HCT116 (cell line): Measurements from ENCODE around the gene SEPTIN8. TPM values are rescaled to one million over a fixed set of nuclear protein-coding genes. Genes with fewer than 3 reads are reported as not detected.

Experiments used
- ATAC-seq: fragments of 200-7000 bp; cut with Tn5 transposase; 2 replicates; pipeline ENCODE4 v1.9.1; 2020; ENCODE audit warnings: mild to moderate bottlenecking, moderate library complexity
- BruUV-seq: library from RNA; stranded (reverse); fragments of 400-500 nt; replicated peaks from 2 replicates; lab custom pipeline; 2021; lab: Mats Ljungman, UMichigan
- CTCF ChIA-PET: fragments of 300-600 bp; sonication (Branson Sonifier 250); formaldehyde crosslinking; loops from one replicate; lab custom pipeline; 2021; ENCODE audit warnings: antibody characterized with exemption; lab: Charles Lee
- POLR2A ChIA-PET: fragments of 300-600, 350-600 bp; sonication (Branson Sonifier 250); formaldehyde crosslinking; loops from one replicate; lab custom pipeline; 2021; ENCODE audit warnings: antibody characterized with exemption; lab: Charles Lee
- RAD21 ChIA-PET, 2 experiments: fragments of 300-600 bp; sonication (Branson Sonifier 250); formaldehyde crosslinking; loops; one replicate each; lab custom pipeline; 2023; ENCODE audit warnings: low total read pairs in 2 of 2; ENCODE audit not compliant: uncharacterized antibody in 2 of 2, unreplicated experiment in 2 of 2, low non-redundant PET in 1 of 2; lab: Charles Lee
- DNase-seq: peaks from one replicate; pipeline ENCODE4 v3.0.0-alpha.2; 2010; ENCODE audit warnings: low read depth, low spot score
- H2AFZ ChIP-seq: fragments of 200-600 bp; shearing (Covaris generic), sonication (generic); 2 replicates; pipeline ENCODE4 v1.6.1; 2017; ENCODE audit warnings: low read depth, mixed run types, mixed read lengths, antibody characterized with exemption, low read length; ENCODE audit not compliant: poor library complexity, severe bottlenecking
- H3K27ac ChIP-seq: 2 replicates; pipeline ENCODE4 v1.5.1; 2012; ENCODE audit warnings: low read depth, low read length
- H3K27me3 ChIP-seq: fragments of 200-600 bp; sonication (generic); 2 replicates; pipeline ENCODE4 v1.6.1; 2016; ENCODE audit warnings: mixed run types, low read length, mixed read lengths; ENCODE audit not compliant: insufficient read depth
- H3K36me3 ChIP-seq, 2 experiments: fragments of 200-500 bp in 1 of 2; fragments of 200-600 bp in 1 of 2; sonication (Bioruptor generic) in 1 of 2; sonication (generic) in 1 of 2; 2 replicates each; pipeline versions ENCODE4 v1.5.1 to v1.6.1; 2014 to 2016; ENCODE audit warnings: low read length in 2 of 2, inconsistent platforms in 1 of 2, mixed read lengths in 1 of 2, mixed run types in 1 of 2; ENCODE audit not compliant: insufficient read depth in 2 of 2, control insufficient read depth in 1 of 2
- H3K4me1 ChIP-seq, 2 experiments: fragments of 200-600 bp in 1 of 2; sonication (generic) in 1 of 2; 2 replicates each; pipeline versions ENCODE4 v1.5.1 to v1.6.1; 2012 to 2017; ENCODE audit warnings: low read length in 2 of 2, inconsistent platforms in 1 of 2, mild to moderate bottlenecking in 1 of 2, mixed read lengths in 1 of 2, mixed run types in 1 of 2, moderate library complexity in 1 of 2; ENCODE audit not compliant: insufficient read depth in 2 of 2, control insufficient read depth in 1 of 2
- H3K4me2 ChIP-seq: fragments of 200-600 bp; sonication (generic); 2 replicates; pipeline ENCODE4 v1.6.1; 2017; ENCODE audit warnings: mixed run types, low read length, mixed read lengths
- H3K4me3 ChIP-seq, 2 experiments: fragments of 200-600 bp in 1 of 2; sonication (generic) in 1 of 2; replicated peaks in 1 of 2; 2 replicates each; pipeline ENCODE4 v1.5.1; 2011 to 2016; ENCODE audit warnings: low read length in 2 of 2, control low read depth in 1 of 2, low read depth in 1 of 2, mild to moderate bottlenecking in 1 of 2, mixed read lengths in 1 of 2, mixed run types in 1 of 2
- H3K79me2 ChIP-seq: fragments of 200-600 bp; sonication (generic); 2 replicates; pipeline ENCODE4 v1.6.1; 2017; ENCODE audit warnings: mild to moderate bottlenecking, mixed run types, low read length, moderate library complexity, mixed read lengths; ENCODE audit not compliant: insufficient read depth
- H3K9ac ChIP-seq: fragments of 200-600 bp; sonication (generic); 2 replicates; pipeline ENCODE4 v1.6.1; 2016; ENCODE audit warnings: low read length, mixed read lengths
- H3K9me2 ChIP-seq: fragments of 200-600 bp; sonication (generic), shearing (Covaris generic); 2 replicates; pipeline ENCODE4 v1.6.1; 2017; ENCODE audit warnings: mixed run types, mild to moderate bottlenecking, moderate library complexity; ENCODE audit not compliant: insufficient read depth
- H3K9me3 ChIP-seq, 2 experiments: fragments of 200-500 bp in 1 of 2; fragments of 200-600 bp in 1 of 2; sonication (Bioruptor generic) in 1 of 2; sonication (generic) in 1 of 2; 2 replicates each; pipeline ENCODE4 v1.6.1; 2014 to 2017; ENCODE audit warnings: low read length in 2 of 2, mixed read lengths in 2 of 2, inconsistent platforms in 1 of 2, low read depth in 1 of 2, mild to moderate bottlenecking in 1 of 2, mixed run types in 1 of 2, moderate library complexity in 1 of 2; ENCODE audit not compliant: control insufficient read depth in 1 of 2, insufficient read depth in 1 of 2
- H4K20me1 ChIP-seq: fragments of 200-600 bp; sonication (generic), shearing (Covaris generic); 2 replicates; pipeline ENCODE4 v1.6.1; 2017; ENCODE audit warnings: mixed run types, mild to moderate bottlenecking, moderate library complexity; ENCODE audit not compliant: insufficient read depth
- ATF3 ChIP-seq: IDR thresholded peaks from 2 replicates; pipeline ENCODE4 v1.6.1; 2012
- CEBPB ChIP-seq: IDR thresholded peaks from 2 replicates; pipeline ENCODE4 v1.6.1; 2012; ENCODE audit warnings: low read depth
- CTCF ChIP-seq, 3 experiments: fragments of 200-600 bp in 1 of 3; sonication (generic) in 1 of 3; IDR thresholded peaks in 2 of 3; conservative IDR thresholded peaks in 1 of 3; 2 replicates each; pipeline ENCODE4 v1.5.1; 2012 to 2017; ENCODE audit warnings: low read depth in 2 of 3, low read length in 2 of 3, antibody characterized with exemption in 1 of 3, borderline replicate concordance in 1 of 3, control low read depth in 1 of 3, mild to moderate bottlenecking in 1 of 3, mixed read lengths in 1 of 3, mixed run types in 1 of 3, moderate library complexity in 1 of 3; ENCODE audit not compliant: insufficient read depth in 1 of 3
- EGR1 ChIP-seq: IDR thresholded peaks from 2 replicates; pipeline ENCODE4 v1.6.1; 2012; ENCODE audit warnings: low read depth
- ELF1 ChIP-seq: IDR thresholded peaks from 2 replicates; pipeline ENCODE4 v1.6.1; 2012; ENCODE audit warnings: low read depth, borderline replicate concordance
- EZH2phosphoT487 ChIP-seq: fragments of 200-600 bp; IDR thresholded peaks from 2 replicates; pipeline ENCODE4 v1.6.1; 2018; ENCODE audit warnings: antibody characterized with exemption, borderline replicate concordance
- FOSL1 ChIP-seq: IDR thresholded peaks from 2 replicates; pipeline ENCODE4 v1.6.1; 2012; ENCODE audit warnings: low read depth
- MAX ChIP-seq: IDR thresholded peaks from 2 replicates; pipeline ENCODE4 v1.6.1; 2012
- POLR2A ChIP-seq: IDR thresholded peaks from 2 replicates; pipeline ENCODE4 v1.7.0; 2011; ENCODE audit warnings: borderline replicate concordance; ENCODE audit not compliant: insufficient read depth, insufficient read length; ENCODE audit errors: extremely low read depth
- RAD21 ChIP-seq: IDR thresholded peaks from 2 replicates; pipeline ENCODE4 v1.6.1; 2012; ENCODE audit warnings: low read depth, mild to moderate bottlenecking
- SIN3A ChIP-seq: IDR thresholded peaks from 2 replicates; pipeline ENCODE4 v1.6.1; 2012; ENCODE audit warnings: low read depth
- SP1 ChIP-seq: IDR thresholded peaks from 2 replicates; pipeline ENCODE4 v1.6.1; 2012; ENCODE audit warnings: low read depth
- SRF ChIP-seq: IDR thresholded peaks from 2 replicates; pipeline ENCODE4 v1.6.1; 2012; ENCODE audit warnings: low read depth
- ZBTB33 ChIP-seq: IDR thresholded peaks from 2 replicates; pipeline ENCODE4 v1.6.1; 2011; ENCODE audit warnings: mild to moderate bottlenecking, low read length, moderate library complexity; ENCODE audit not compliant: insufficient replicate concordance; ENCODE audit errors: extremely low read depth
- ZFX ChIP-seq: fragments of 450-650 bp; IDR thresholded peaks from 2 replicates; pipeline ENCODE4 v1.6.1; 2017
- ZNF274 ChIP-seq: fragments of 200-500 bp; sonication (Bioruptor generic); IDR thresholded peaks from 2 replicates; pipeline ENCODE4 v1.6.1; 2014; ENCODE audit warnings: mild to moderate bottlenecking, low read depth, low read length, inconsistent platforms
- intact Hi-C: fragments of 100-400 bp; cut with micrococcal nuclease; formaldehyde crosslinking; loops from 2 replicates; pipeline ENCODE4 v1.10.0; 2022
- total RNA-seq: library from RNA; stranded (reverse); gene quantifications from one replicate; pipeline ENCODE4 v1.2.1, GENCODE V29; 2021; ENCODE audit not compliant: unreplicated experiment

Gene SEPTIN8
- total RNA-seq, 1 experiment from 2014 or later = 34.6 TPM

GRCh38 chr5:132748522-132749000 is 28.5 kb downstream of the SEPTIN8 start:
- TSS peak; percentile 32 for BruUV-seq
- Histone ChIP-seq H4K20me1 (no peaks in the 10 kb centered on the region), H3K36me3 (no peaks in the 10 kb centered on the region), H2AFZ (no peak overlapping the region), H3K4me3 (no peak overlapping the region), H3K27me3 (no peaks in the 10 kb centered on the region), H3K9me2 (no peaks in the 10 kb centered on the region), H3K4me1 (peaks cover 8 to 14% of the 10 kb centered on the region in 2 experiments; a peak in 3 of 4 replicates), H3K27ac (no peak overlapping the region), H3K9ac (no peak overlapping the region), H3K79me2 (no peaks in the 10 kb centered on the region), H3K9me3 (no peaks in the 10 kb centered on the region)
- POLR2A ChIA-PET = interaction anchor here (0.5 kb wide), 1 partner anchor 8 kb away, joined by 4 read pairs; no protein-coding TSS in a partner anchor
- RAD21 ChIA-PET = no interaction called here
- intact Hi-C loops = no loop called here
- DNase-seq (no peak), ATAC-seq (no peak)
- TF ChIP-seq SP1 (no peak), POLR2A (no peak), SRF (no peak), EZH2phosphoT487 (no peak), CTCF (IDR thresholded peaks at IDR 0.05 in 2 of 3, conservative IDR thresholded peaks at IDR 0.05 in 1 of 3; ENCODE audit: borderline replicate concordance in 1 of 3, insufficient read depth in 1 of 3, low read depth in 2 of 3, low read length in 2 of 3) (no peak), ZBTB33 (no peak), ZNF274 (no peak), EGR1 (no peak), ELF1 (no peak), RAD21 (no peak), ATF3 (no peak), ZFX (no peak), MAX (no peak), FOSL1 (no peak), SIN3A (no peak), CEBPB (no peak)
- TF ChIP-seq, all 23 proteins: peak for 0
- H3K4me2 ChIP-seq = no peak overlapping the region
- CTCF ChIA-PET = interaction anchor here (1.0 kb wide), 1 partner anchor 72 kb away, joined by 5 read pairs; no protein-coding TSS in a partner anchor
